Right forelimb (tissue), 1 donor: ENCODE data around the gene SCYL1.
"Not testable (repeated sequence)": the region's sequence is repeated elsewhere in the genome, so short reads cannot be mapped to it uniquely, and the experiment has no call there.

Experiments
- DNase-seq: peaks from one replicate; pipeline ENCODE4 v3.0.0-alpha.2; 2018

SCYL1 gene

DNA sequence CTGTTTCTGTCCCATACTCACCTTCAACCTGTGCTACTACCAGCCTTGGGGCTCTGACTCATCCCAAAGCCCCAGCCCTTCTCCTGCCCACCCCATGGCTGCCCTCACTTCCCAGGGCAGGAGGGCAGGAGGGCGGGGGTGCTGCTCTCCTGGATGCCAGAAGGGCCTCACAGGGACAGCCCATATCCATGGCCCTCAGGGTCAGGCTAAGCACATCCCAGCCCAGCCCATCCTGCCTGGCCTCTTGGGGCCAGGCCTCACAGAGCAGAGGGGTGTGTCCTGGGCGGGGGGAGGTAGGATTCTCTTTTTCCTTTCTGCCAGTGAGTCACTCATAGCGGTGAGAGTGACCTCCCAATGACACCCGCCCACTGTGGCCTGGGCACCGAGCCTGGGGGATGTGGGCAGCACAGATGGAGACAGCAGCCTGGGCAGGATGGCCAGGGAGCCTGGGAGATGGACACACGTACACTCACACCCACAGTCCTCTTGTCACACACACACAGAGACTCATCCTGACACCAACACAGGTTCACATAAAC, 30.9 kb downstream of the SCYL1 start:
- DNase-seq, result no peak

GRCh38 chr11:65556470-65557279, 31.8 kb downstream of the SCYL1 start:
- DNase-seq, result no peak

DNA sequence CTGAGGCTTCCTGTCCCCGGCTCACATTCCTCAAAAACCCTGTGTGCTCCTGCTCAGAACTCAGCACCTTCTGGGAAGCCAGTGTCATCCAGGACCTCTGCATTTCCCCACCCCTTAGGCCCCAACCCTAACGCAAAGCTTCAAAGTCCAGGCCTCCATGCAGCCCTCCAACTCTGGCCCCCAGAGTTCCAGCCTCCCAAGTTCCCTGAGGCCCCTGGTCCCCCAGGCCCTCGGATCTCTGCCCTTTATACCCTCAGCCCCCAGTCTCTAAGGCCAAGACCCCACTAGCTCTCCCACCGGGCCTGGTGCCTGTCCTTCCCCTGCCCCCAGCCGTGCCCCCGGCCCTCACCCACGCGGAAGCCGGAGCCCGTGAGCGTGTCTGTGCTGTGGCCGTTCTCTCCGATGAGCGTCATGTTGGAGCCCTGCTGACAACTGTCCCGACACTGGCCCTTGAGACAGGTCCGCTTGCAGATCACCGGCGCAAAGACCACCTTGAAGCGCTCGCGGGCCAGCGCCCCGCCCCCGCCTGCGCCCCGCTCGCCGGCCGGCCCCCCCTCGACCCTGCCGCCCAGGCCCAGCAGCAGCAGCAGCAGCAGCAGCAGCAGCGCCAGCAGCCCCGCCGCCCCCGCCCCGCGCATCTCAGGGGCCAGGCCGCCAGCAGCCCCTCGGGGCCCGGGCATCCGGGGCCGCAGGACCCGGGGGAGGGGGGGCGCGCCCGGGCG, 32.6 kb downstream of the SCYL1 start:
- no peak for DNase-seq

GRCh38 chr11:65558002-65558929, 33.4 kb downstream of the SCYL1 start, which contains the start of gene LTBP3:
TSS of gene LTBP3 (minus strand) at chr11:65558359. CDS start at chr11:65557959, 400 bp downstream.
- peak; percentile 92 for DNase-seq

DNA sequence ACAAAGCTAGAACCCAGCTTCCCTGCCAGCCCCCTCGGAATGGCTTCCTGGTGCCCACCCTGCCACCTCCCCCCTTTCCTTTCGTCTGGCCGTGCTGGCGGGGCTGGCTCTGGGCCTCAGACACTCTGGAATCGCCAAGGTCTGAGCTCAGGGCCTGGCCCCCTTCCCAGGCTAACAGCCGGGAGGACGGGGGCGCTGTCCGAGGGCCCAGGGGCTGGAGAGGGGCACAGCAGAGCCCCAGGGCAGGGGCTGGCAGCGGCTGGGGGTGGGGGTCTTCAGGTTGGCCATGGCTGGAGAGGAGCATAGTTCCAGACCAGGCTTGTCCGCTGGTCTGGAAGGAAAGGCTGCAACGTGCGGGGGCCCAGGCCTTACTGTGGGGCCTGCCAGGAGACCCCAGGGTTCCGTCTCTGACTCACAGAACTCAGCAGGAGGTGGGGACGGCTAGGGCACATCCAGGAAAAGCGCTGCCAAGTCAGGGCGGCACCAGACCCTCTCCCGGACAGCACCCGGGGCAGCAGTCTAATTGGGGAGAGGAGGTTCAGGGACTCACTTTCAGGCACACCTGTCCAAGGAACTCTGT, 34.1 kb downstream of the SCYL1 start:
- no peak for DNase-seq

GRCh38 chr11:65559535-65559934, 34.7 kb downstream of the SCYL1 start:
- DNase-seq, result no peak

- DNase-seq, result no peak
Observed at GRCh38 chr11:65559951-65560537, 35.2 kb downstream of the SCYL1 start.

DNA sequence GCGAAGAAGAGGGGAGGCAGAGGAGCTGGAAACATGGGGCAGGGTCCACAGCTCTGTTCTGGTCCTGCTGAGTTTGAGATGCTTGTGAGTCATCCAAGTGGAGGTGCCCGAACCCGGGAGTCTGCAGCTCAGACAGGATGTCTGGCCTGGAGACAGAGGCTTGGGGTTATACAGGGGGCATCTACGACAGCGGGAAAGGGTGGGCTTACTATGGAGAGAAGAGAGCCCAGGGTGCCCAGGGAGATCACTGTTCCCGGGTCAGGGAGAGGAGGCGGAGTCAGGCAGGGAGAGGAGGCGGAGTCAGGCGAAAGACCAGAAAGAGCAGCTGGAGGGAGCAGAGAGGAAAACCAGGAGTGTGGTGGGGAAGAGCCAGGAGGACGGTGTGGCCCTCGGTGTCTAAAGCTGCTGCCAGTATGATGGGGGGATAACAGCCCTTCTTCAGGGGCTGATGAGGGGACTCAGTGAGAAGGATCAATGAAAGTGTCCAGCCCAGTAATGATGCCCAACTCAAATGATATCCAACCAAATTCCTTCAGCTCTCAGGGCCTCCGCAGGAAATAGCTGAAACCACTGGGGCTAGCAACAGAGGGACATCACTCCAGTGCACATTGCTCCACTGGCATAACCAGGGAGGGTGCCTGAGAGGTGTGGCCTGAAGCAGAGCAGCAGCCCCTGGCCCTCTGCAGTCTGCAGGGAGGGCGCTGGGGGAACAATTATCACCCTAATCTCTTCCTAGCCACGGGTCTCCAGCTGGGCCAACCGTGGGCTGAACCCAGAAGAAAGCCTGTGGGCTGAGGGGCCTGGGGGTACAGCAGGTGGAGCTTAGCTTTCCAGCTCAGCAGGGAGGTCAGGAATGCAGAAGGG, 35.9 kb downstream of the SCYL1 start:
- DNase-seq, result peak; percentile 78

DNA sequence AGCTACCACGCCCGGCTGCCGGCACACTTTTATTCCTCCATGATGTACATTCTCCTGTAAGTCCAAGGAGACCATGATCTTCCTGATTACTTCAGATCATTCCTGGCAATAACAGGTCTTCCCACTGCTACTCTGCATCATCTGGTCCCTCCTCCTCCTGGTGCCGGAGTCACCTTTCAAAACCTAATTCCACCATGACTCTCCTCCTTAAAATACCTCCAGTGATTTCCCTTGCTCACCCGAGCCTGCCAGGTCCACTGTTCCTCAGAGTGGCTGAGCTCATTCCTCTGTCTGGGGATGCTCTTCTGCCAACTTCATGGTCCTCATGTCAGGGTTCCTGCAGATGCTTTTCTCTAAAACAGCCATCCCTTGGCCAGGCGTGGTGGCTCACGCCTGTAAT, 37.1 kb downstream of the SCYL1 start:
- DNase-seq, result no peak

GRCh38 chr11:65562788-65563187, 37.9 kb downstream of the SCYL1 start:
- no peak for DNase-seq

GRCh38 chr11:65563601-65564000, 38.7 kb downstream of the SCYL1 start:
- DNase-seq, result no peak

DNA sequence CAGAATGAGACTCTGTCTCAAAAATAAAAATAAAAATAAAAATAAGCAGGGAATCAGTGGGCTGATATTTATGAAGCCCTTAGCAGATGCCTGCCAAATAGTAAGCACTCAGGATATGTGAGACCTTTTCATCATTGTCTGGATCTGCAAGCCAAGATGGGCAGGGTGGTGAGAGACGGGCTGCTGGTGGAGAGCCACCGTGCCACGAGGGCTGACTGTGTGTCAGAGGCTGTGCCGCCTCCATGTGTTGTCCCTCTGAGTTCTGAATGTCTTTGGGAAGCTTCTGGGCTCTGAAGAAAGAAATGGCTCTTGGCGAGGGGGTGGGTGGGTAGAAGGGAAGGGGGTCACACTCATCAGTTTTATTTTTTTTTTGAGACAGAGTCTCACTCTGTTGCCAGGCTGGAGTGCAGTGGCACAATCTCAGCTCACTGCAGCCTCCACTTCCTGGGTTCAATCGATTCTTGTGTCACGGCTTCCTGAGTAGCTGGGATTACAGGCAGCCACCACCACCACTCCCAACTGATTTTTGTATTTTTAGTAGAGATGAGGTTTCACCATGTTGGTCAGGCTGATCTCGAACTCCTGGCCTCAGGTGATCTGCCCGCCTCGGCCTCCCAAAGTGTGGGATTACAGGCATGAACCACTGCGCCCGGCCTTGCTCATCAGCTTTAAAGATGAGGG, 40.1 kb downstream of the SCYL1 start:
- DNase-seq, result not testable (repeated sequence)

- DNase-seq, result no peak
Observed at GRCh38 chr11:65565624-65566453, 41.0 kb downstream of the SCYL1 start.

GRCh38 chr11:65569164-65569972, 44.5 kb downstream of the SCYL1 start:
- DNase-seq, result no peak

- DNase-seq, result peak; percentile 97
Observed at GRCh38 chr11:65569973-65570918, 45.4 kb downstream of the SCYL1 start, which contains the start of gene ZNRD2. TSS of gene ZNRD2 (plus strand) at chr11:65570477. CDS start at chr11:65570492, 15 bp downstream.

DNA sequence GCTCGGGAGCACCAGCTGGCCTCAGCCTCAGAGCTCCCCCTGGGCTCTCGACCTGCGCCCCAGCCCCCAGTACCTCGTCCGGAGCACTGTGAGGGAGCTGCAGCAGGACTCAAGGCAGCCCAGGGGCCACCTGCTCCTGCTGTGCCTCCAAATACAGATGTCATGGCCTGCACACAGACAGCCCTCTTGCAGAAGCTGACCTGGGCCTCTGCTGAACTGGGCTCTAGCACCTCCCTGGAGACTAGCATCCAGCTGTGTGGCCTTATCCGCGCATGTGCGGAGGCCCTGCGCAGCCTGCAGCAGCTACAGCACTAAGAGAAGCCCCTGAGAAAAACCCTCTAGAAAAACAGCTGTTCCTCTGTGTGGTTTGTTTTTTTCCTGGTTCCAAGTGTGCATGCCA, 46.5 kb downstream of the SCYL1 start:
- DNase-seq, result no peak

GRCh38 chr11:65571940-65572339, 47.1 kb downstream of the SCYL1 start:
- no peak for DNase-seq
